Left lung (tissue), 10 donors: ENCODE results near the gene TADA2A. TPM values are rescaled to one million over a fixed set of nuclear protein-coding genes. Genes with fewer than 3 reads are reported as not detected.

Experiments used
- ATAC-seq: fragments of 200-7000 bp; cut with Tn5 transposase; one replicate; pipeline ENCODE4 v1.9.1; 2020; ENCODE audit warnings: moderate library complexity
- DNase-seq, 4 donors: peaks; one replicate each; pipeline ENCODE4 v3.0.0-alpha.2; 2013 to 2020
- H3K27ac ChIP-seq, 2 donors: fragments of 200-600 bp; sonication (generic) in 1 of 2; one replicate each; pipeline versions ENCODE4 v1.5.0 to v1.8.0; 2020 to 2021
- H3K27me3 ChIP-seq, 2 donors: fragments of 200-600 bp; sonication (generic) in 1 of 2; one replicate each; pipeline versions ENCODE4 v1.5.0 to v1.8.0; 2020 to 2021
- H3K36me3 ChIP-seq, 2 donors: fragments of 200-600 bp; sonication (generic) in 1 of 2; one replicate each; pipeline versions ENCODE4 v1.5.0 to v1.8.0; 2020 to 2021
- H3K4me1 ChIP-seq, 2 donors: fragments of 200-600 bp; one replicate each; pipeline ENCODE4 v1.8.0; 2021
- H3K4me3 ChIP-seq, 2 donors: fragments of 200-600 bp; sonication (generic) in 1 of 2; one replicate each; pipeline versions ENCODE4 v1.5.0 to v1.8.0; 2020 to 2021; ENCODE audit warnings: mild to moderate bottlenecking in 1 of 2
- H3K9me3 ChIP-seq, 2 donors: fragments of 200-600 bp; sonication (generic) in 1 of 2; one replicate each; pipeline versions ENCODE4 v1.5.0 to v1.8.0; 2020 to 2021
- CTCF ChIP-seq, 2 donors: fragments of 200-600 bp; sonication (generic) in 1 of 2; IDR thresholded peaks; one replicate each; pipeline versions ENCODE4 v1.5.0 to v1.8.0; 2021; ENCODE audit warnings: antibody characterized with exemption in 2 of 2
- intact Hi-C, 2 donors: fragments of 100-400 bp; cut with DNase I; formaldehyde crosslinking; loops; one replicate each; pipeline versions ENCODE4 v1.11.2 to v1.14.2; 2022
- polyA plus RNA-seq, 6 donors: library from polyadenylated mRNA; unstranded; fragments of 120-200 nt; gene quantifications; one replicate each; pipeline ENCODE4 v1.2.1, GENCODE V29; 2013; ENCODE audit not compliant: insufficient read length in 6 of 6
- total RNA-seq, 2 donors: library from RNA; stranded (reverse); fragmentation: NEBNext Ultra II Directional; extraction: Animal tissue kit (Norgen Biotek cat#: 25700); gene quantifications; one replicate each; pipeline ENCODE4 v1.2.1, GENCODE V29; 2021
- donor health status: DM: no; HTN: yes; CAD: no.
- donor health status: DM: no; HTN: no; CAD: no.

TADA2A gene
- total and polyA plus RNA-seq, 8 donors, result 16.3 to 34.7 (median 28.4) TPM

GRCh38 chr17:37488009-37488604 lies 81.4 kb downstream of the TADA2A start:
- Histone ChIP-seq H3K27ac (peak overlapping the region; percentile 82 to 89), H3K36me3 (no peaks in the 10 kb centered on the region), H3K4me1 (peaks cover under 1 to 34% of the 10 kb centered on the region in 2 donors), H3K9me3 (no peaks in the 10 kb centered on the region), H3K4me3 (peak overlapping the region; percentile 55 to 77), H3K27me3 (peaks cover 0 to 37% of the 10 kb centered on the region in 2 donors)
- intact Hi-C loops, result no loop called here
- DNase-seq (peak in 2 of 4 donors; percentile 51 to 72), ATAC-seq (peak; percentile 46)
- TF ChIP-seq CTCF (IDR thresholded peaks at IDR 0.05), result no peak

- ATAC-seq (peak; percentile 86), DNase-seq (peak; percentile 35 to 86 (median 77))
- no peak for TF ChIP-seq CTCF (IDR thresholded peaks at IDR 0.05)
- Histone ChIP-seq H3K36me3 (no peaks in the 10 kb centered on the region), H3K27ac (peak overlapping the region; percentile 82 to 89), H3K4me3 (peak overlapping the region; percentile 55 to 77), H3K9me3 (no peaks in the 10 kb centered on the region), H3K4me1 (peaks cover 0 to 34% of the 10 kb centered on the region in 2 donors), H3K27me3 (peaks cover 0 to 37% of the 10 kb centered on the region in 2 donors)
- intact Hi-C loops, result no loop called here
Observed at GRCh38 chr17:37488607-37489196, 82.0 kb downstream of the TADA2A start.

- H3K4me1 ChIP-seq, result peaks cover 0 to 34% of the 10 kb centered on the region in 2 donors
- no peaks in the 10 kb centered on the region for H3K36me3 ChIP-seq
- intact Hi-C loops, result no loop called here
- H3K27ac ChIP-seq, result peak within 1 kb of the TSS; percentile 82 to 89
- H3K9me3 ChIP-seq, result no peaks in the 10 kb centered on the region
- peak within 1 kb of the TSS; percentile 55 to 77 for H3K4me3 ChIP-seq
- DNase-seq (peak; percentile 79 to 88 (median 84)), ATAC-seq (peak; percentile 82)
- peaks cover 0 to 37% of the 10 kb centered on the region in 2 donors for H3K27me3 ChIP-seq
- no peak for TF ChIP-seq CTCF (IDR thresholded peaks at IDR 0.05)
Observed at GRCh38 chr17:37489197-37490001, 82.7 kb downstream of the TADA2A start, which contains the start of gene DUSP14. Gene DUSP14 (plus strand): TSS chr17:37489891. CDS start chr17:37512273, 22,382 bp downstream.

GRCh38 chr17:37490022-37490587 lies 83.4 kb downstream of the TADA2A start:
- H3K27ac ChIP-seq, result peak overlapping the region; percentile 61 to 72
- DNase-seq (peak; percentile 35 to 86 (median 52)), ATAC-seq (peak; percentile 33)
- intact Hi-C loops, result no loop called here
- peaks cover 0 to 37% of the 10 kb centered on the region in 2 donors for H3K27me3 ChIP-seq
- peak overlapping the region; percentile 55 to 70 for H3K4me3 ChIP-seq
- peak; percentile 17 to 32 for TF ChIP-seq CTCF (IDR thresholded peaks at IDR 0.05)
- no peaks in the 10 kb centered on the region for H3K9me3 ChIP-seq
- no peaks in the 10 kb centered on the region for H3K36me3 ChIP-seq
- H3K4me1 ChIP-seq, result peaks cover 0 to 34% of the 10 kb centered on the region in 2 donors
